ENCODE results near the gene ADD3. TPM values are rescaled to one million over a fixed set of nuclear protein-coding genes. Genes with fewer than 3 reads are reported as not detected.

ADD3 gene
- polyA plus RNA-seq, 3 donors = 94.8 to 126 (median 111) TPM

- WGBS (ENCODE audit: insufficient coverage) = 0% methylated on average over 2 of the region's 5 CpGs
- DNase-seq = peak; percentile 31 to 46 (median 45)
- Histone ChIP-seq H4K20me1 (ENCODE audit: insufficient read depth, low read length) (no peaks in the 10 kb centered on the region), H2AFZ (ENCODE audit: insufficient read depth, low read depth, low read length, poor library complexity, severe bottlenecking) (peak overlapping the region; percentile 58), H3K79me2 (ENCODE audit: insufficient read depth, low read length) (peaks cover 87% of the 10 kb centered on the region), H3K9ac (ENCODE audit: insufficient read depth, low read length, poor library complexity, severe bottlenecking) (peak overlapping the region; percentile 48), H3K9me3 (replicated peaks in 1 of 2; ENCODE audit: control insufficient read depth in 1 of 2, insufficient read depth in 1 of 2, low read length in 2 of 2) (no peaks in the 10 kb centered on the region), H3K4me1 (ENCODE audit: control insufficient read depth in 1 of 2, insufficient read depth in 2 of 2, low read length in 2 of 2) (peaks cover 43 to 67% of the 10 kb centered on the region in 2 donors), H3K36me3 (replicated peaks in 1 of 2; ENCODE audit: control insufficient read depth in 1 of 2, insufficient read depth in 2 of 2, low read length in 2 of 2) (no peaks in the 10 kb centered on the region), H3K27me3 (ENCODE audit: control insufficient read depth in 2 of 2, insufficient read depth in 2 of 2, low read length in 2 of 2) (no peaks in the 10 kb centered on the region), H3K4me2 (replicated peaks; ENCODE audit: extremely low read depth, low read length, poor library complexity, severe bottlenecking) (peak overlapping the region; percentile 57), H3K4me3 (replicated peaks in 1 of 3; ENCODE audit: low read depth in 2 of 3, low read length in 3 of 3) (peak overlapping the region in 2 of 3 experiments; percentile 22 to 47), H3K27ac (ENCODE audit: low read depth in 1 of 2, low read length in 2 of 2) (peak overlapping the region; percentile 74 to 85)
- H3K4me3 Mint-ChIP-seq = peak overlapping the region; percentile 60 to 92
- TF ChIP-seq CTCF (IDR thresholded peaks at IDR 0.05) = no peak
- H3K9me3 Mint-ChIP-seq = peaks cover 0 to 3% (median 0%) of the 10 kb centered on the region in 7 donors
- peaks cover 3 to 9% of the 10 kb centered on the region in 2 donors for H3K36me3 Mint-ChIP-seq
- no peaks in the 10 kb centered on the region for H3K27me3 Mint-ChIP-seq (ENCODE audit: low read depth in 3 of 3)
- H3K27ac Mint-ChIP-seq = peak overlapping the region; percentile 89 to 97 (median 94)
- intact Hi-C loops (cut with micrococcal nuclease) = loop anchor here (5.0 kb wide), 2 partner anchors 34 to 56 kb away; no protein-coding TSS in a partner anchor
- peaks cover 59% of the 10 kb centered on the region for H3K4me1 Mint-ChIP-seq
Observed at GRCh38 chr10:110067960-110068770, 60.4 kb downstream of the ADD3 start.

- no peak for DNase-seq
- H3K4me2 ChIP-seq (replicated peaks; ENCODE audit: extremely low read depth, low read length, poor library complexity, severe bottlenecking) = peak overlapping the region; percentile 57
- peak overlapping the region in 1 of 2 donors; percentile 24 for H3K4me3 Mint-ChIP-seq
Observed at GRCh38 chr10:110068780-110069179, 61.0 kb downstream of the ADD3 start.

More at GRCh38 chr10:110068780-110069179, 61.0 kb downstream of the ADD3 start:
- no peaks in the 10 kb centered on the region for H3K27me3 Mint-ChIP-seq (ENCODE audit: low read depth in 3 of 3)
- Histone ChIP-seq H3K9me3 (replicated peaks in 1 of 2; ENCODE audit: control insufficient read depth in 1 of 2, insufficient read depth in 1 of 2, low read length in 2 of 2) (no peaks in the 10 kb centered on the region), H4K20me1 (ENCODE audit: insufficient read depth, low read length) (no peaks in the 10 kb centered on the region), H3K27ac (ENCODE audit: low read depth in 1 of 2, low read length in 2 of 2) (peak overlapping the region; percentile 74 to 85), H3K36me3 (replicated peaks in 1 of 2; ENCODE audit: control insufficient read depth in 1 of 2, insufficient read depth in 2 of 2, low read length in 2 of 2) (no peaks in the 10 kb centered on the region), H2AFZ (ENCODE audit: insufficient read depth, low read depth, low read length, poor library complexity, severe bottlenecking) (no peak overlapping the region), H3K79me2 (ENCODE audit: insufficient read depth, low read length) (peaks cover 91% of the 10 kb centered on the region), H3K4me3 (replicated peaks in 1 of 3; ENCODE audit: low read depth in 2 of 3, low read length in 3 of 3) (peak overlapping the region in 1 of 3 experiments; percentile 47), H3K4me1 (ENCODE audit: control insufficient read depth in 1 of 2, insufficient read depth in 2 of 2, low read length in 2 of 2) (peaks cover 47 to 73% of the 10 kb centered on the region in 2 donors), H3K27me3 (ENCODE audit: control insufficient read depth in 2 of 2, insufficient read depth in 2 of 2, low read length in 2 of 2) (no peaks in the 10 kb centered on the region), H3K9ac (ENCODE audit: insufficient read depth, low read length, poor library complexity, severe bottlenecking) (peak overlapping the region; percentile 48)
- peak overlapping the region; percentile 89 to 97 (median 94) for H3K27ac Mint-ChIP-seq
- peaks cover 63% of the 10 kb centered on the region for H3K4me1 Mint-ChIP-seq
- 59% methylated on average over 4 of the region's 7 CpGs for WGBS (ENCODE audit: insufficient coverage)
- peaks cover 9 to 13% of the 10 kb centered on the region in 2 donors for H3K36me3 Mint-ChIP-seq
- TF ChIP-seq CTCF (IDR thresholded peaks at IDR 0.05) = no peak
- intact Hi-C loops (cut with micrococcal nuclease) = loop anchor here (5.0 kb wide), 2 partner anchors 34 to 56 kb away; no protein-coding TSS in a partner anchor
- peaks cover 0 to 4% (median 0%) of the 10 kb centered on the region in 7 donors for H3K9me3 Mint-ChIP-seq

Data from CD14-positive monocyte (primary cell).